Ectodermal cell (in vitro differentiated cells): ENCODE data around the gene SLCO3A1.

Experiments
- H3K27ac ChIP-seq: 2 replicates; pipeline ENCODE4 v1.7.0; 2013; ENCODE audit warnings: mild to moderate bottlenecking, low read depth, low read length; ENCODE audit not compliant: insufficient read depth, poor library complexity, severe bottlenecking
- H3K27me3 ChIP-seq: 2 replicates; pipeline ENCODE4 v1.7.0; 2013; ENCODE audit warnings: mild to moderate bottlenecking, low read length; ENCODE audit not compliant: insufficient read depth, control insufficient read depth, poor library complexity, severe bottlenecking
- H3K36me3 ChIP-seq: one replicate; pipeline ENCODE4 v1.7.0; 2013; ENCODE audit warnings: low read length; ENCODE audit not compliant: control insufficient read depth, insufficient read depth
- H3K4me1 ChIP-seq: one replicate; pipeline ENCODE4 v1.7.0; 2013; ENCODE audit warnings: low read length; ENCODE audit not compliant: control insufficient read depth, insufficient read depth
- H3K4me3 ChIP-seq: 2 replicates; pipeline ENCODE4 v1.7.0; 2013; ENCODE audit warnings: low read depth, low read length, control low read depth; ENCODE audit not compliant: insufficient read depth
- H3K9me3 ChIP-seq: 2 replicates; pipeline ENCODE4 v1.7.0; 2013; ENCODE audit warnings: mild to moderate bottlenecking, low read length, moderate library complexity; ENCODE audit not compliant: control insufficient read depth
- WGBS, 2 experiments: methylation state at CpG; one replicate each; pipeline ENCODE4 v1.1.7; 2013; ENCODE audit warnings: missing lambda C conversion rate in 2 of 2; 5-methylcytosine and 5-hydroxymethylcytosine counted together

Gene SLCO3A1

DNA sequence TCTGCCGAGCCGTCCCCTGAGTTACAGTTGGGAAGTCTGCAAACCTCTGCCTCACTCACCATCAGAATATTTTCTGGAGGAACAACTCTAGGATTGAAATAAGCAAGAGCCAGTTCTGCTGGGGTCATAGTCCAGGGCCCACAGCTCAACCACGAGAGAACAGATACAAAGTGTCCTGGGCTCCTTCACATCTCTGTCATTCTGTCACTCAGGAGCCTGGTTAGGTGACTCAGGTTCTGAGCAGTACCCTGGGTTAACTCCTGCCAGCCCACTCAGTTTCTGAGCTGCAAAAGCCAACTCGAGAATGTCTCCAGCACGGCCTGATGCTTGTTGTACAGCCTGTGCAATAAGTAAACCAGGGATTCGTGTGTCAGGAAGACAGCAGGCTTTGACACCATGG lies 155.7 kb downstream of the SLCO3A1 start:
- Histone ChIP-seq H3K4me1 (no peaks in the 10 kb centered on the region), H3K27me3 (no peaks in the 10 kb centered on the region), H3K9me3 (no peaks in the 10 kb centered on the region), H3K36me3 (no peaks in the 10 kb centered on the region), H3K27ac (no peak overlapping the region), H3K4me3 (no peak overlapping the region)
- WGBS, 2 experiments: 92 to 93% methylated on average over 6 of the region's 6 CpGs

DNA sequence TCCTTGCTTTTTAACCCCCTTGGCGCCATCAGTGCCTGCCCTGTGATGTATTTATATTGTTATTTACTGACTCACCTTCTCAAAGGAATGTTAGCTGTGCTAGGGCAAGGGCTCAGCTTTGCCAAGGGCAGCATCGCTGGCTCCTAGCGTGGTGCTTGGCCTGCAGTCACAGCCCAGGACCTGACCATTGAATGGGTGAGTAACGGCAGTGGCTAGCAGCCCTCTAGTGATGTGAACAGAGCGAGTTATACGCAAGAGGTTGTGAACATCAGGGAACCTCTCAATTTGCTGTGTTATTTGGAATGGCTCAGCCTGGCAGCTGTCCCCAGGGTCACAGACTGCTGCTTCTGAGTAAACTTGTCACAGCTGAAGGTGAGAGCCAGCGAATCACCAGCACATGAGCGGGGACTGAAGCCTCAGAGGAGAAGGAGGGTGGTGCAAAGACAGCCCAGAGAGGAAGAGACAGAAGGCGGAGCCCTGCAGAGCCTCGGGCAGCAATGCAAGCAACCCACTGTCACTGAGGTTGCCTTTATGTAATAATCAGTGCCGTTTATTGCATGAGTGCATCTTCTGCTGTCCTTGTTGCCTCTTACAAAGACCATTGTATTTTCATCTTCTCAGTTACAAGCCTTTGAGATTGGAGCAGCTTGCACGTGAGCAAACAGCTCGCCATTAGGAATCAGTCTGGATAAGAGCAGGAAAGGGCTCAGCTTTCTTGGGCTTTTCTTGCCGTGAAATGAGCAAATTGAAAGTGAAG lies 158.3 kb downstream of the SLCO3A1 start:
- Histone ChIP-seq H3K27me3 (no peaks in the 10 kb centered on the region), H3K4me1 (no peaks in the 10 kb centered on the region), H3K4me3 (no peak overlapping the region), H3K36me3 (no peaks in the 10 kb centered on the region), H3K9me3 (no peaks in the 10 kb centered on the region), H3K27ac (no peak overlapping the region)
- WGBS, 2 experiments: 72 to 75% methylated on average over 13 to 14 of the region's 14 CpGs

DNA sequence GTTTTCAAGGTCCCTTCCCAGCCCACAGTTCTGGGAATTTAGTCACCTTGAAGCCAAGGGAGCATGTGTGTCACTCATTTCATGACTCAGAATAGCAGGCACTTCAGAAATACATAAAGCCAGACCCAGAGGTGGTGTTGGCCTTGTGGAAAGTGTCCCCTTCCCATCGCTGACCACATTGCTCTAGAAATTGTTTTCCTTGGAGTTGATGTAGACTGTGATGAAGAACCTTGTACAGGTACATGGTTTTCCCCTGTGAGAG lies 158.8 kb downstream of the SLCO3A1 start:
- H3K36me3 ChIP-seq: no peaks in the 10 kb centered on the region
- H3K4me3 ChIP-seq: no peak overlapping the region
- WGBS, 2 experiments: 95 to 100% methylated on average over 1 of the region's 1 CpG
- H3K27ac ChIP-seq: no peak overlapping the region
- no peaks in the 10 kb centered on the region for H3K4me1 ChIP-seq
- H3K9me3 ChIP-seq: no peaks in the 10 kb centered on the region
- H3K27me3 ChIP-seq: no peaks in the 10 kb centered on the region

DNA sequence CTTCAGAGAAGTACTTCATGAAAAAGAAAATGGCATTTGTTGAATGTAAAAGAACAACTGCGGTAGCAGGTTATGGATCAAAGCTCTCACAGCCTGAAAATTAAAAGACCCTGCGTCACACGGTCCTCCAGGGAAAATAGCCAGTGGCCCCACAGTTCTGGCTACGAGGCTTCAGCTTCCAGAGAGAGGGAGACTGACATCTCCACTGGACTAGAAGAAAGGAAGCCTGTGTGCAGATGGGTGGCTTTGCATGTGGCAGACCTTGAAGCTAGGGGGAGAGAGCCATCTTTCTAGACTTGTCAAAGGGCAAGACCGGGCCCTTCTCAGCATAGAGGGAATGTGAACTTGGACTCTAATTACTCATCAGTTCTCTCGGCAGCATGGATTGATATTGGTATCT lies 159.4 kb downstream of the SLCO3A1 start:
- H3K36me3 ChIP-seq: no peaks in the 10 kb centered on the region
- no peaks in the 10 kb centered on the region for H3K27me3 ChIP-seq
- no peaks in the 10 kb centered on the region for H3K9me3 ChIP-seq
- H3K27ac ChIP-seq: no peak overlapping the region
- WGBS, 2 experiments: 92 to 94% methylated on average over 6 of the region's 6 CpGs
- no peaks in the 10 kb centered on the region for H3K4me1 ChIP-seq
- no peak overlapping the region for H3K4me3 ChIP-seq

DNA sequence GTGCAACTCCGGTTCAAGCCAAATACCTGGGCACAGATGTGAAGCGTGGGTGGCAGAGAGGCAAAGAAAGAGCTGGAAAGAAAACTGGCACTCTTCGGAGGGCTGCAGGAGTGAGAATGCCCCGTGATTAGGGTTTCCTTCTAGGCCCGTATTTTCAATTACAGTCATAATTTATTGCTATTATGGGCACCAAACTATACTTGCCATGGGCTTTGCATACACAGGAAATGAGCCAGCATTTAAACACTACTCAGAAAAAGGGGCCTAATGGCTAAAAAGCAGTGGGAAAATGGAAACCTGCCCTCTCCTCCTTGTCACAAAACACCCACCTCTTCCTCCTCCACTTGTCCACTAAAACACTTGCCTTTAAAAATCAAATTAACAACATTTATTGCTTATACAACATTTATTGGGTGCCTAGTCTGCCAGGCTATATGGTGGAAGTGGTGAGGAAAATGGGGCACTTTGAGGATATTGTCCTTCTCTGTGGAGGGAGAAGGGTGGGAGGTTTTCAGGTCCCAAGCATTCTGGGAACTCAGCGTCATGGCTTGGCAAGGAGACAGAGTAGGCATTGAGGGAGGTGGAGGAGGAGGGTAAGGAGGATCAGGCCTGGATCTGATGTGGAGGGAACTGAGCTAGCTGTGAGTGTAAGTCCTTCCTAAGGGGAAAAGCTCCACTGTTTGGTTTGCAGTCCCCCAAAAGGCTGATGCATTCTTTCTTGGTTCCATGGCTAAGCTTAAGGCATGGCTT lies 160.9 kb downstream of the SLCO3A1 start:
- H3K9me3 ChIP-seq: no peaks in the 10 kb centered on the region
- H3K4me1 ChIP-seq: no peaks in the 10 kb centered on the region
- H3K27ac ChIP-seq: no peak overlapping the region
- H3K27me3 ChIP-seq: no peaks in the 10 kb centered on the region
- no peaks in the 10 kb centered on the region for H3K36me3 ChIP-seq
- WGBS, 2 experiments: 92 to 95% methylated on average over 6 of the region's 6 CpGs
- H3K4me3 ChIP-seq: no peak overlapping the region

DNA sequence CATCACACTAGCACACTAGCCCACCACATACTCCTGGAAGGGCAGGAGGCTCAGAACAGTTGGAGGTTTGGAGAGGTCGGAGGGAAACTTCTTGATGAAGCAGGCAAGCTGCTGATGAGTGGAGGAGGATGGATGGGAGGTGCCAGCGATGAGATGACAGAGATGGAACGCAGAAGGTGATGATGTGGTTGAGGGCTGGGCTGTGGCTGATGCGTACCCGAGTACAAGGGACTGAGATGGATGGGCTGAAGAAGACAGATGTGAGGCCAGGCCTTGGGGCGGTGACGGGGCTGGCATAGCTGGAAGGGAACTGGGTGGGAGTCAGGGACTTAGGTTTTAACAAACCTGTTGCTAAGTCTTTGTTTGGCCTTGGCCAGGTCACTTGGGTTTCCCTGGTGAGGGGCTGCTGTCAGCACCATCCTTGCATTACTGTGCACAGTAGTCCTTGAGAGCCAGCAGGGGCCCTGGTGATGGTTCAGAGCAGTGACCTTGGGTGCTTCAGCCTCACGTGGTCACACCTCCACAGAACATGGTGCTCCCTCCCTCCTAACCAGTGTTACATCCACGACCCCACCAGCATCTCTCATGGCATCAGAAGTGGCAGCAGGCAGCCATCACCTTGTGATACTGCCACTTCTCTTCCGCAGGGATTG lies 164.5 kb downstream of the SLCO3A1 start:
- H3K4me1 ChIP-seq: no peaks in the 10 kb centered on the region
- H3K27ac ChIP-seq: no peak overlapping the region
- no peaks in the 10 kb centered on the region for H3K27me3 ChIP-seq
- WGBS, 2 experiments: 94% methylated on average over 10 of the region's 10 CpGs
- H3K9me3 ChIP-seq: no peaks in the 10 kb centered on the region
- no peak overlapping the region for H3K4me3 ChIP-seq
- H3K36me3 ChIP-seq: no peaks in the 10 kb centered on the region

DNA sequence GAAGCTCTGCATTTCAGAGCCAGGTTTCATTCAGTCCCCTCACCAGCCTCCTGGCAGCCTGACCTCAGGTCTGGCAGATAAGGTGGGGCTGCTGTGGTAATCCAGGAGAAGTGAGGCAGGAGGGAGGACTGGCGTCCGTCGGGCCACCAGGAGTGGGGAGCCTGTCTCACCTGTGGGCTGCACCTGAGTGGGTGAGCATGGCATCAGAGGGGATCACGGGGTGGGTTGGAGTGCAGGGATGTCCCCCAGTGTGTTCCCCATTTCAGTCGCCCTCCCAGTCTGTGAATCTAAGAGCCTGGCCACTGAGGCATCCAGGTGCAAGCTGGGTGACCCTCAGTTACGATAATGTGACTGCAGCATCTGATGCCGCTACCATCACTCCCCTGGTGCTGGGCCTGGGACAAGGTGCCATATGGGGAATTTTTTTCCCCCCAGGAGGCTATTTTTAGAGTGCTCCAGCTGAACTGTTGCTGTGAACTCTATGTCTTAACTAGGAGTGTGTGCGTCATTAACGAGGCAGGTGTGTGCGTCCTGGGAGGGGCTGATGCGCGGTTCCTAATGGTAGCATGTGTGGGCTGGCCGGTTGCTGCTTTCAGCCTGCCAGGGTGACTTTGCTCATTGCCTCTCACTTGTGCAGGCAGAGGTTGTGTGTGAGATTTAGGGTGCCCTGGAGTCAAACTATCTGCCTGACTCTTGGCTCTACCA lies 165.2 kb downstream of the SLCO3A1 start:
- 95 to 97% methylated on average over 13 of the region's 13 CpGs for WGBS, 2 experiments

DNA sequence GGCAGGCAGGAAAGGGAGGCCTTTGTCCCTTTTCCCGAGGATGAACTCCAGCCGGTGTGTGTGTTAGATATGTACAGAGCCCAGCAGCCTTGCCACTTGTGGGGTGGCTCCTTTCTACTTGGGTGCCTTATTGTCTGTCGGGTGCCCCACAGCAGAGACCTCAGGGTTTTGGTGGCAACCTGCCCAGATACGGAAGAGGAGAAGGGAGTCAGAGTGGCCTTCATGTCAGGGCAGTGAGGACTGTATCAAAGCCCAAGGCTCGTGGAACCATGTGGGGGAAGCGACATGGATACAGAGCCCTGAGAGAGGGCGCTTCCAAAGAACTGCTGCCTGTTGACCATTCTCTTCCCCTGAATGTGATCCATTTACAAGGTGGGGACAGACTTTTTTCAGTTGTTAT lies 166.2 kb downstream of the SLCO3A1 start:
- Histone ChIP-seq H3K27ac (no peak overlapping the region), H3K4me3 (no peak overlapping the region), H3K9me3 (no peaks in the 10 kb centered on the region), H3K36me3 (no peaks in the 10 kb centered on the region), H3K4me1 (no peaks in the 10 kb centered on the region), H3K27me3 (no peaks in the 10 kb centered on the region)
- WGBS, 2 experiments: 95 to 96% methylated on average over 7 of the region's 7 CpGs

More for the DNA sequence above, 165.2 kb downstream of the SLCO3A1 start:
- Histone ChIP-seq H3K27ac (no peak overlapping the region), H3K4me1 (no peaks in the 10 kb centered on the region), H3K36me3 (no peaks in the 10 kb centered on the region), H3K4me3 (no peak overlapping the region), H3K9me3 (no peaks in the 10 kb centered on the region), H3K27me3 (no peaks in the 10 kb centered on the region)

DNA sequence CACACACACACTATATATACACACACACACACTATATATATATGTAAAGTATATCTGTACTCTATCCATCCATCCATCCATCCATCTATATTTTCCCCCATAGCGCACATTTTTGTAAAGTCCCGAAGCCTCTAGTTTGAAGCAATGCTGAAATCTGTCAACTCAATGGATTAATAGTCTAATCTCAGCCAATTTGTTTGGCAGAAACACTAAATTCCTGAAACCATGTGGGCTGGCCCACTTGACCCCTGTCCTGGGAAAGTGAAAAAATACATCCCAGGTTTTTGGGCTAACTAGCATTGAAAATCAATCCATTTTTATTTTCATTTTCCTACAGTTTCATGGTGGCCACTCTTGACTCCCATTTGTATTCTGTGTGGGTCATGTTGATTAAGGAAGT lies 166.7 kb downstream of the SLCO3A1 start:
- no peaks in the 10 kb centered on the region for H3K27me3 ChIP-seq
- no peak overlapping the region for H3K27ac ChIP-seq
- H3K4me1 ChIP-seq: no peaks in the 10 kb centered on the region
- 95% methylated on average over 2 of the region's 2 CpGs for WGBS, 2 experiments
- H3K4me3 ChIP-seq: no peak overlapping the region
- no peaks in the 10 kb centered on the region for H3K36me3 ChIP-seq
- no peaks in the 10 kb centered on the region for H3K9me3 ChIP-seq

DNA sequence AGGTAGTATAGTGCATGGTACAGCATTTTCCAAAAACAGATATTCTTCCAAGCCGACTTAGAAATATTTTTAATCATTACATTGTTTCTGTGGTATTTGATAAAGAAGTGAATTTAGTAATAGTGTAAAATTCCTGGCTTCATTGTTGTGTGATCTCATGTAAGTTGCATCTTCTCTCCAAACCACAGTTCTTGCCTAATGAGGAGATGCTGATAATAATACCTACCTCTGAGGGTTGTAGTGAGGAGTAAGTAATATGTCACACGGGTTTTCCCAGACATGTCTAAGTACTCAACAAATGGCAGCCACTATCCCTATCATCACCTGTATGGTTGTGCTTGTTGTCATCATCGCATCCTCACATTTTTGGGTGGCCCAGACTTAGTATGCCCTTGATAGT lies 167.3 kb downstream of the SLCO3A1 start:
- Histone ChIP-seq H3K4me1 (no peaks in the 10 kb centered on the region), H3K27me3 (no peaks in the 10 kb centered on the region), H3K4me3 (no peak overlapping the region), H3K36me3 (no peaks in the 10 kb centered on the region), H3K27ac (no peak overlapping the region), H3K9me3 (no peaks in the 10 kb centered on the region)
- 95 to 96% methylated on average over 2 to 3 of the region's 3 CpGs for WGBS, 2 experiments
